Spleen (tissue), 7 donors: Measurements from ENCODE around the gene DCPS.

Experiments used
- CTCF ChIP-seq, 11 experiments: fragments of 200-600 bp in 7 of 11; fragments of 450-650 bp in 4 of 11; sonication (generic) in 4 of 11; IDR thresholded peaks in 8 of 11; conservative IDR thresholded peaks in 3 of 11; 1 replicate in 7 of 11; 2 replicates in 4 of 11; pipeline versions ENCODE4 v1.4.0 to v1.8.0; 2016 to 2021; ENCODE audit warnings: antibody characterized with exemption in 11 of 11, inconsistent platforms in 4 of 11, mild to moderate bottlenecking in 1 of 11
- POLR2A ChIP-seq, 3 donors: fragments of 450-650 bp; IDR thresholded peaks; one replicate each; pipeline ENCODE4 v1.5.1; 2017; ENCODE audit warnings: antibody characterized with exemption in 3 of 3, mild to moderate bottlenecking in 1 of 3
- POLR2AphosphoS5 ChIP-seq, 3 donors: sonication (generic); formaldehyde crosslinking; IDR thresholded peaks; one replicate each; pipeline ENCODE4 v1.5.1; 2017; ENCODE audit warnings: antibody characterized with exemption in 3 of 3
- donor health status: DM: no; HTN: no; CAD: no; lungs with moderate emphysema.
- donor health status: DM: no; HTN: no; CAD: no.
- donor health status: DM: no; HTN: no; CAD: no.

GRCh38 chr11:126310200-126310991, 6.5 kb downstream of the DCPS start:
- no peak for TF ChIP-seq POLR2A (IDR thresholded peaks at IDR 0.05)
- TF ChIP-seq CTCF (IDR thresholded peaks at IDR 0.05 in 8 of 11, conservative IDR thresholded peaks at IDR 0.05 in 3 of 11): peak; percentile 66 to 92 (median 85)
- TF ChIP-seq POLR2AphosphoS5 (IDR thresholded peaks at IDR 0.05): peak; percentile 25 to 50 (median 33)
